Activated CD4-positive, alpha-beta T cell treated with anti-CD3 and anti-CD28 coated beads, Interleukin-2, Interleukin-6, amounts not matched to agents 100 ng/mL and 50 ng/mL, durations not matched to agents 16 hours and 8 hours (primary cell): Measurements from ENCODE around the gene TP53.
"Not testable (repeated sequence)": the region's sequence is repeated elsewhere in the genome, so short reads cannot be mapped to it uniquely, and the experiment has no call there.

Source experiments
- DNase-seq: peaks from one replicate; pipeline ENCODE4 v3.0.0-alpha.2; 2020

TP53 gene

GRCh38 chr17:7629939-7630571 is 57.2 kb downstream of the TP53 start, which contains the start of gene SHBG:
Gene SHBG (plus strand): TSS chr17:7630135. CDS start chr17:7630173, 38 bp downstream.
- no peak for DNase-seq

GRCh38 chr17:7627250-7628121 is 59.8 kb downstream of the TP53 start, which contains the start of gene SAT2:
Gene SAT2 (minus strand): TSS chr17:7627821. CDS start chr17:7627635, 186 bp downstream.
- peak; percentile 93 for DNase-seq

DNA sequence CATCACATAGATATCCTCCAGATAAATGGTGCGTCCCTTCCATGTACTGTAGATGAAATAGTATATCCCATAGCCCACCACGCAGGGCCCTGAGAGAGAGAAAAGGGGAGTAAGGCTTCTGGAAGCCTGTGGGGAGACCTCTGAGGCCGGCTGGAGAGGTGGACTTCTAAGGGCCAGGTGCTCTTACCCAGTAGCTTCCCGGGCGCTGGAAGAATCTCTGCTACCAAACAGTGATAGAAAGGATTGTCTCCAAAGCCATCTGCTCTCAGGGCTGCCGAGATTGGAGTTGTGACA is 60.4 kb downstream of the TP53 start:
- no peak for DNase-seq

- no peak for DNase-seq
These were observed 61.0 kb downstream of the TP53 start for GRCh38 chr17:7626307-7626706.

GRCh38 chr17:7625749-7626148 is 61.5 kb downstream of the TP53 start:
- not testable (repeated sequence) for DNase-seq

DNA sequence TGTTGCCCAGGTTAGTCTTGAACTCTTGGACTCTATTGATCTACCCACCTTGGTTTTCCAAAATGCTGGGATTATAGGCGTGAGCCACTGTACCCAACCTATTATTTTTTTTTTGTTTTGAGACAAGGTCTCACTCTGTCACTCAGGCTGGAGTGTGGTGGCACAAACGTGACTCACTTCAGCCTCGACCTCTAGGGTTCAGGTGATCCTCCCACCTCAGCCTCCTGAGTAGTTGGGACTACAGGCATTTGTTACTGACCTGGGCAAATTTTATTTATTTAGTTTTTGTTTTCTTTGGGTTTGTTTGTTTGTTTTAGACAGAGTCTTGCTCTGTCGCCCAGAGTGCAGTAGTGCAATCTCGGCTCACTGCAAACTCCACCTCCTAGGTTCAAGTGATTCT is 63.6 kb downstream of the TP53 start:
- no peak for DNase-seq

GRCh38 chr17:7620835-7621234 is 66.5 kb downstream of the TP53 start:
- DNase-seq = no peak

GRCh38 chr17:7618608-7619007 is 68.7 kb downstream of the TP53 start:
- no peak for DNase-seq
